ENCODE measurements around the gene ZWILCH. TPM values are rescaled to one million over a fixed set of nuclear protein-coding genes. Genes with fewer than 3 reads are reported as not detected.

The ZWILCH gene
- total and polyA plus RNA-seq, 2 of the 4 experiments (the other 2 are of a cell fraction): 10.5 to 22.2 TPM

- ChIA-PET CTCF (interaction anchor here (0.8 to 1.4 kb wide), 2 partner anchors 8 to 18 kb away, joined by 3 to 4 read pairs; no protein-coding TSS in a partner anchor), POLR2A (ENCODE audit: unreplicated experiment) (no interaction called here)
- Histone ChIP-seq H3K18ac (ENCODE audit: low read depth, low read length) (no peak overlapping the region), H3K4me2 (ENCODE audit: low read depth, low read length) (no peak overlapping the region), H4K91ac (ENCODE audit: insufficient read depth, low read depth, low read length) (no peak overlapping the region), H2BK20ac (ENCODE audit: low read depth, low read length) (peak overlapping the region; percentile 56; the same call in 1 of the 2 replicates), H3K36me3 (ENCODE audit: control insufficient read depth, insufficient read depth, low read length) (no peaks in the 10 kb centered on the region), H2AK9ac (replicated peaks; ENCODE audit: low read depth, low read length, poor library complexity) (peak overlapping the region; percentile 77), H3K9me3 (ENCODE audit: control insufficient read depth, insufficient read depth, low read length) (no peaks in the 10 kb centered on the region), H3K56ac (ENCODE audit: extremely low read depth, insufficient read depth, low read length) (no peak overlapping the region), H3K27me3 (ENCODE audit: control insufficient read depth, insufficient read depth, low read length) (no peaks in the 10 kb centered on the region), H3K23ac (ENCODE audit: low read depth, low read length) (no peak overlapping the region), H3K9ac (ENCODE audit: low read depth, low read length) (no peak overlapping the region), H3K4me1 (ENCODE audit: control insufficient read depth, insufficient read depth, low read length) (peaks cover 11% of the 10 kb centered on the region), H2BK5ac (ENCODE audit: low read depth, low read length, poor library complexity, severe bottlenecking) (no peak overlapping the region), H3K14ac (replicated peaks; ENCODE audit: low read depth, low read length) (no peak overlapping the region), H4K8ac (ENCODE audit: low read depth in 2 of 2, low read length in 2 of 2) (peak overlapping the region in 1 of 2 experiments; percentile 73; a peak in 3 of 4 replicates), H3K27ac (ENCODE audit: insufficient read depth, low read length) (0 out of 2 replicates have a peak overlapping the region, but pooled peaks have one; percentile 7), H2AFZ (replicated peaks; ENCODE audit: low read length, poor library complexity) (peak overlapping the region; percentile 64), H4K20me1 (ENCODE audit: insufficient read depth, low read length) (no peaks in the 10 kb centered on the region; the same call in 1 of the 2 replicates), H2BK15ac (ENCODE audit: low read depth, low read length) (no peak overlapping the region; the same call in 2 of the 3 replicates), H3K4ac (ENCODE audit: low read depth, low read length) (peak overlapping the region; percentile 6; the same call in 1 of the 2 replicates), H4K5ac (ENCODE audit: low read depth, low read length) (peak overlapping the region; percentile 28; the same call in 1 of the 2 replicates), H3K9me1 (ENCODE audit: insufficient read depth, low read length) (peaks cover 6% of the 10 kb centered on the region), H2BK120ac (ENCODE audit: low read depth, low read length) (0 out of 2 replicates have a peak overlapping the region, but pooled peaks have one; percentile 58), H3K79me1 (ENCODE audit: low read depth in 1 of 2, low read length in 2 of 2) (peaks cover 0 to 3% of the 10 kb centered on the region in 2 experiments; a peak in 1 of 4 replicates), H3K4me3 (ENCODE audit: insufficient read depth, low read depth, low read length) (no peak overlapping the region), H2AK5ac (ENCODE audit: low read depth, low read length) (no peak overlapping the region; the same call in 1 of the 2 replicates)
- in situ Hi-C loops (cut with MboI; ENCODE audit: low sequenced_read_pairs) (no loop called here), dilution Hi-C loops (cut with HindIII; ENCODE audit: low sequenced_read_pairs, unreplicated experiment) (no loop called here), intact Hi-C loops (cut with micrococcal nuclease) (loop anchor here (1.0 kb wide), 1 partner anchor 61 kb away; no protein-coding TSS in a partner anchor)
- BruUV-seq (replicated peaks): no TSS peak
- WGBS, 2 experiments (ENCODE audit: extremely low coverage in 2 of 2, insufficient read length in 1 of 2): 21% methylated on average over 5 of the region's 15 CpGs; no CpG with 5 or more reads in 1 of the 2 experiments
- DNase-seq: peak; percentile 76
- peak; percentile 74 for ATAC-seq (ENCODE audit: low read depth)
- no peak for TF ChIP-seq POLR2A (IDR thresholded peaks at IDR 0.05; ENCODE audit: low read depth, low read length)
- no peak for TF ChIP-seq RFX5 (IDR thresholded peaks at IDR 0.05; ENCODE audit: low read depth, low read length)
- TF ChIP-seq CHD1 (IDR thresholded peaks at IDR 0.05; ENCODE audit: low read depth, low read length): no peak
- no peak for TF ChIP-seq MAZ (IDR thresholded peaks at IDR 0.05; ENCODE audit: borderline replicate concordance, low read depth, low read length)
- no peak for TF ChIP-seq RCOR1 (IDR thresholded peaks at IDR 0.05; ENCODE audit: insufficient replicate concordance, low read length)
- no peak for TF ChIP-seq MAFK (IDR thresholded peaks at IDR 0.05; ENCODE audit: low read depth, low read length)
- no peak for TF ChIP-seq MXI1 (IDR thresholded peaks at IDR 0.05; ENCODE audit: borderline replicate concordance, low read depth, low read length)
- peak; percentile 54 for TF ChIP-seq RAD21 (IDR thresholded peaks at IDR 0.05; ENCODE audit: low read length)
- TF ChIP-seq NFE2L2 (IDR thresholded peaks at IDR 0.05; ENCODE audit: low read depth, low read length): no peak
- peak; percentile 38; the same call in 1 of the 2 replicates for TF ChIP-seq SMC3 (IDR thresholded peaks at IDR 0.05; ENCODE audit: low read depth, low read length)
- TF ChIP-seq CTCF (conservative IDR thresholded peaks at IDR 0.05; ENCODE audit: low read depth, low read length): peak; percentile 62
- TF ChIP-seq USF2 (IDR thresholded peaks at IDR 0.05; ENCODE audit: low read depth, low read length): no peak
- TF ChIP-seq ELK1 (IDR thresholded peaks at IDR 0.05; ENCODE audit: borderline replicate concordance, low read depth, low read length): no peak
- no peak for TF ChIP-seq FOS (IDR thresholded peaks at IDR 0.05; ENCODE audit: low read depth, low read length)
- TF ChIP-seq CEBPB (IDR thresholded peaks at IDR 0.05; ENCODE audit: low read depth, low read length): no peak
These were observed 61.9 kb downstream of the ZWILCH start for GRCh38 chr15:66566963-66567531.
